ENCODE measurements around the gene AFF4.
"Not testable (repeated sequence)": the region's sequence is repeated elsewhere in the genome, so short reads cannot be mapped to it uniquely, and the experiment has no call there.

AFF4 gene

DNA sequence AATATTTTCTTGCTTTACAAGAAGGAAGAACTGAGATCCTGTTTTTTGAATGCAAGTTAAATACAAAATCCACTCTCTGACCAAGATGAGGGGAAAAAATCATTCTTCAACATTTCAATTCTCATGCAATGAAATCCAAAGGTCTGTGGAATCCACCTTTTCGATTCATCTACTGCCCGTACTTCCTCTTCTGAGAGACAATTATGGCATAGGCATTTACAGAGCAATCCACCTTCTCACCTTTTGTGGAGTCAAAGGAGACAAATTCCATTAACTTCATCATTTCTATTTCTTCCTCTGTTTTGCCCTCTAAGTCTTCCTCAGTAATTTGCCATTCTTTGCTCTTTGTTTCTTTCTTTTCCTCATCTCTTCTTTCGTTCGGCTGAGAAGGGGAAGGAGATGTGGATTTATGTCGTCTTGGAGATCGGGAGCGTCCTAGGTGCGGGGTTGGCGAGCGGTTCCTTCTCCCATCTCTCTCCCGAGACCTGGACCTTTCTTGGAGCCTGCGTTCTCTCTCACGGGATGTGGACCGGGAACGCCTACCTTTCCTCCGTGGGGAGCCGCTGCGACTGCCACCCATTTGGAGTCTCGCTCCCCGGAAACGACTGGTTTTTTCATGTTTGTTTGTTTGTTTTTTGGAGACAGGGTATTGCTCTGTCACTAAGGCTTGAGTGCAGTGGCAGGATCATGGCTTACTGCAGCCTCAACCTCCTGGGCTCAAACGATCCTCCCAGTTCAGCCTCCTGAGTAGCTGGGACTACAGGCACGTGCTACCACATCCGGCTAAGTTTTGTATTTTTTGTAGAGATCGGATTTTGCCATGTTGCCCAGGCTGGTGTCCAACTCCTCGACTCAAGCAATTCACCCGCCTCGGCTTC, 24.3 kb upstream of the AFF4 start:
- H3K9me3 ChIP-seq, result no peaks in the 10 kb centered on the region
- H3K27ac ChIP-seq, result no peak overlapping the region
- H3K4me1 ChIP-seq (ENCODE audit: control insufficient read depth in 1 of 2, insufficient read depth in 1 of 2, low read depth in 1 of 2, low read length in 1 of 2), result no peaks in the 10 kb centered on the region
- no peaks in the 10 kb centered on the region for H3K36me3 ChIP-seq
- H3K4me3 ChIP-seq (ENCODE audit: low read depth in 1 of 2, low read length in 1 of 2), result no peak overlapping the region
- no peaks in the 10 kb centered on the region for H3K27me3 ChIP-seq
- TF ChIP-seq, protein P1, sequence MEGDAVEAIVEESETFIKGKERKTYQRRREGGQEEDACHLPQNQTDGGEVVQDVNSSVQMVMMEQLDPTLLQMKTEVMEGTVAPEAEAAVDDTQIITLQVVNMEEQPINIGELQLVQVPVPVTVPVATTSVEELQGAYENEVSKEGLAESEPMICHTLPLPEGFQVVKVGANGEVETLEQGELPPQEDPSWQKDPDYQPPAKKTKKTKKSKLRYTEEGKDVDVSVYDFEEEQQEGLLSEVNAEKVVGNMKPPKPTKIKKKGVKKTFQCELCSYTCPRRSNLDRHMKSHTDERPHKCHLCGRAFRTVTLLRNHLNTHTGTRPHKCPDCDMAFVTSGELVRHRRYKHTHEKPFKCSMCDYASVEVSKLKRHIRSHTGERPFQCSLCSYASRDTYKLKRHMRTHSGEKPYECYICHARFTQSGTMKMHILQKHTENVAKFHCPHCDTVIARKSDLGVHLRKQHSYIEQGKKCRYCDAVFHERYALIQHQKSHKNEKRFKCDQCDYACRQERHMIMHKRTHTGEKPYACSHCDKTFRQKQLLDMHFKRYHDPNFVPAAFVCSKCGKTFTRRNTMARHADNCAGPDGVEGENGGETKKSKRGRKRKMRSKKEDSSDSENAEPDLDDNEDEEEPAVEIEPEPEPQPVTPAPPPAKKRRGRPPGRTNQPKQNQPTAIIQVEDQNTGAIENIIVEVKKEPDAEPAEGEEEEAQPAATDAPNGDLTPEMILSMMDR (IDR thresholded peaks at IDR 0.05), result no peak

DNA sequence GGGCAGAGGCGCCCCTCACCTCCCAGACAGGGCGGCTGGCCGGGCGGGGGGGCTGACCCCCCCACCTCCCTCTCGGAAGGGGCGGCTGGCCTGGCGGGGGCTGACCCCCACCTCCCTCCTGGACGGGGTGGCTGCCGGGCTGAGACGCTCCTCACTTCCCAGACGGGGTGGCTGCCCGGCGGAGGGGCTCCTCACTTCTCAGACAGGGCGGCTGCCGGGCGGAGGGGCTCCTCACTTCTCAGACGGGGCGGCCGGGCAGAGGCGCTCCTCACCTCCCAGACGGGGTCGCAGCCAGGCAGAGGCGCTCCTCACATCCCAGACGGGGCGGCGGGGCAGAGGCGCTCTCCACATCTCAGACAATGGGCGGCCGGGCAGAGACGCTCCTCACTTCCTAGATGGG, 19.5 kb upstream of the AFF4 start:
- H3K36me3 ChIP-seq; H3K27me3 ChIP-seq; H3K4me1 ChIP-seq (ENCODE audit: control insufficient read depth in 1 of 2, insufficient read depth in 1 of 2, low read depth in 1 of 2, low read length in 1 of 2); H3K4me3 ChIP-seq (ENCODE audit: low read depth in 1 of 2, low read length in 1 of 2); H3K9me3 ChIP-seq; H3K27ac ChIP-seq: not testable (repeated sequence)

DNA sequence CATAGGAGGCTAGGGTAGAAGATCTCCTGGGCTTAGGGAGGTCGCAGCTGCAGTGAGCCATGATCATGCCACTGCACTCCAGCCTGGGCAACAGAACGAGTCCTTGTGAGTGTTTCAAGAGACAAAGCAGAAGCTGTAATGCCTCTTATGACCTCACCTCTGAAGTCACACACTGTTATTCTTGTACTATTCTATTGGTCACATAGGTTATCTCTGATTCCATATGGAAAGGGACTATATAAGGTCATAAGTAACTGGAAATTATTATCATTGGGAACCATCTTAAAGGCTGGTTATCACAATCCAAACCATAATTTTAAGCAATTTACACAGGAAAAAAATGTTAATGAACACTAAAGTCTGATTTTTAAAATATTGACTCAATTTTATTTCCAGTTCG, 17.9 kb upstream of the AFF4 start:
- Histone ChIP-seq H3K9me3 (no peaks in the 10 kb centered on the region), H3K27ac (no peak overlapping the region), H3K27me3 (no peaks in the 10 kb centered on the region), H3K36me3 (no peaks in the 10 kb centered on the region), H3K4me3 (ENCODE audit: low read depth in 1 of 2, low read length in 1 of 2) (no peak overlapping the region), H3K4me1 (ENCODE audit: control insufficient read depth in 1 of 2, insufficient read depth in 1 of 2, low read depth in 1 of 2, low read length in 1 of 2) (no peaks in the 10 kb centered on the region)
- TF ChIP-seq, protein P1 (IDR thresholded peaks at IDR 0.05), result no peak

DNA sequence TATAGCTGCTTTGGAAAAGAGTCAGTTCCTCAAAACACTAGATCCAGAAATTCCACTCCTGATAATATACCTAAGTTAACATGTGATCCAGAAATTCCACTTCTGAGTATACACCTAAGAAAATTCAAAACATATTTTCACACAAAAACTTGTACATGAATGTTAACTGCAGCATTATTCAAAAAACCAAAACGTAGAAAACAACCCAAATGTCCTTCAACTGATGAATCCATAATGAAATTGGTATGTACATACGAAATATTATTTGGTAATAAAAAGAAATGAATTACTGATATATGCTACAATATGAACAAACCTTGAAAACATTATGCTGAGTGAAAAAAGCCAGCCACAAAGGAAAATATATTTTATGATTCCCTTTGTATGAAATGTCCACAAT, 16.5 kb upstream of the AFF4 start:
- Histone ChIP-seq H3K9me3 (no peaks in the 10 kb centered on the region), H3K36me3 (no peaks in the 10 kb centered on the region), H3K27ac (no peak overlapping the region), H3K4me1 (ENCODE audit: control insufficient read depth in 1 of 2, insufficient read depth in 1 of 2, low read depth in 1 of 2, low read length in 1 of 2) (no peaks in the 10 kb centered on the region), H3K27me3 (no peaks in the 10 kb centered on the region), H3K4me3 (ENCODE audit: low read depth in 1 of 2, low read length in 1 of 2) (no peak overlapping the region)
- TF ChIP-seq, protein P1 (IDR thresholded peaks at IDR 0.05), result no peak

DNA sequence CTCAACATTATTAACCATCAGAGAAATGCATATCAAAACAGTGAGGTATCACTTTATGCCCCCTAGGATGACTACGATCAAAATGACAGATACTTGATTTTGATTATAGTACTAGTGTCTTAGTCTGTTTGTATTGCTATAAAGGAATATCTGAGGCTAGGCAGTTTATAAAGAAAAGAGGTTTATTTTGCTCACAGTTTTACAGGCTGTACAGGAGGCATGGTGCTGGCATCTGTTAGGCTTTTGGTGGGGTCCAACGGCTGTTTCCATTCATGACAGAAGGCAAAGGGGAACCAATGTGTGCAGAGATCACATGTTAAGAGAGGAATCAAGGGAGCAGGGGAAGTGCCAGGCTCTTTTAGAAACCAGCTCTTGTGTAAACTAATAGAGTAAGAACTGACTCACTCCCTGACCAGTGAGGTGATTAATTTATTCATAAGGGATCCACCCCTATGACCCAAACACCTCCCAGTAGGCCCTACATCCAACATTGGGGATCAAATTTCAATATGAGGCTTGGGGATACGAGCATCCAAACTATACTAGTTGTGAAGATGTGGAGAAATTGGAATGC, 16.0 kb upstream of the AFF4 start:
- Histone ChIP-seq H3K27ac (no peak overlapping the region), H3K4me1 (ENCODE audit: control insufficient read depth in 1 of 2, insufficient read depth in 1 of 2, low read depth in 1 of 2, low read length in 1 of 2) (no peaks in the 10 kb centered on the region), H3K4me3 (ENCODE audit: low read depth in 1 of 2, low read length in 1 of 2) (no peak overlapping the region), H3K27me3 (no peaks in the 10 kb centered on the region), H3K36me3 (no peaks in the 10 kb centered on the region), H3K9me3 (no peaks in the 10 kb centered on the region)
- TF ChIP-seq, protein P1 (IDR thresholded peaks at IDR 0.05), result no peak

DNA sequence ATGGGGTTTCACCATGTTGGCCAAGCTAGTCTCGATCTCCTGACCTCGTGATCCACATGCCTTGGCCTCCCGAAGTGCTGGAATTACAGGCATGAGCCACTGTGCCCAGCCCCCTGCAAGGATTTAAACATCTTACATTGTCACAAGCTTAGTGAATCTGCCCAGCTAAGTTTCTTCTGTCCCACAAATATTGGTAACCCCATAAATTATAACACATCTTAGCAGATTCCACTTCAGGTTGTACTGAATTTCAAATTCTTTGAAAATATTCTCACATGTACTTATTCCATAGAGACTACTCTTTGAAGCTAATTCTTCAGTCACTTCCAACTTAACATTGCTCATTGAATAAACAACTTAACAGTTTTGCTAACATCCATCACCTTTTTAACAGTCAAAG, 13.4 kb upstream of the AFF4 start:
- Histone ChIP-seq H3K9me3 (no peaks in the 10 kb centered on the region), H3K27ac (no peak overlapping the region), H3K4me3 (ENCODE audit: low read depth in 1 of 2, low read length in 1 of 2) (no peak overlapping the region), H3K27me3 (no peaks in the 10 kb centered on the region), H3K4me1 (ENCODE audit: control insufficient read depth in 1 of 2, insufficient read depth in 1 of 2, low read depth in 1 of 2, low read length in 1 of 2) (no peaks in the 10 kb centered on the region), H3K36me3 (no peaks in the 10 kb centered on the region)
- TF ChIP-seq, protein P1 (IDR thresholded peaks at IDR 0.05), result no peak

DNA sequence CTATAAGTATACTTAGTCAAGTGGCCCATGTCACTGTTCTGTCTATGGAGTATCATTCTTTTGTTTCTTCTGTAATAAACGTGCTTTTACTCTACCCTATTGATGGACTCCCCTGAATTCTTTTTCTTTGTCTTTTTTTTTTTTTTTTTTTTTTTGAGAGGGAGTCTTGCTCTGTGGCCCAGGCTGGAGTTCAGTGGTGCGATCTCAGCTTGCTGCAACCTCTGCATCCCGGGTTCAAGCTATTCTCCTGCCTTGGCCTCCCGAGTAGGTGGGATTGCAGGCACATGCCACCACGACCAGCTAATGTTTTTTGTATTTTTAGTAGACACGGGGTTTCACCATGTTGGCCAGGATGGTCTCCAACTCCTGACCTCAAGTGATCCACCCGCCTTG, 9.0 kb upstream of the AFF4 start:
- not testable (repeated sequence) for H3K27me3 ChIP-seq; H3K4me3 ChIP-seq (ENCODE audit: low read depth in 1 of 2, low read length in 1 of 2); H3K27ac ChIP-seq; H3K4me1 ChIP-seq (ENCODE audit: control insufficient read depth in 1 of 2, insufficient read depth in 1 of 2, low read depth in 1 of 2, low read length in 1 of 2); H3K36me3 ChIP-seq; H3K9me3 ChIP-seq

Measured in neutrophil (primary cell).